PC-9 (cell line): Measurements from ENCODE around the gene NOTO.

Experiments used
- EZH2 ChIP-seq: fragments of 200-600 bp; sonication (generic); IDR thresholded peaks from 2 replicates; pipeline ENCODE4 v1.8.0; 2017; ENCODE audit warnings: antibody characterized with exemption, low read depth
- TF ChIP-seq, protein P1 (sequence below): fragments of 200-600 bp; sonication (generic); conservative IDR thresholded peaks from 2 replicates; pipeline ENCODE4 v1.6.1; 2017; ENCODE audit warnings: mixed run types, antibody characterized with exemption, mild to moderate bottlenecking, moderate library complexity

DNA sequence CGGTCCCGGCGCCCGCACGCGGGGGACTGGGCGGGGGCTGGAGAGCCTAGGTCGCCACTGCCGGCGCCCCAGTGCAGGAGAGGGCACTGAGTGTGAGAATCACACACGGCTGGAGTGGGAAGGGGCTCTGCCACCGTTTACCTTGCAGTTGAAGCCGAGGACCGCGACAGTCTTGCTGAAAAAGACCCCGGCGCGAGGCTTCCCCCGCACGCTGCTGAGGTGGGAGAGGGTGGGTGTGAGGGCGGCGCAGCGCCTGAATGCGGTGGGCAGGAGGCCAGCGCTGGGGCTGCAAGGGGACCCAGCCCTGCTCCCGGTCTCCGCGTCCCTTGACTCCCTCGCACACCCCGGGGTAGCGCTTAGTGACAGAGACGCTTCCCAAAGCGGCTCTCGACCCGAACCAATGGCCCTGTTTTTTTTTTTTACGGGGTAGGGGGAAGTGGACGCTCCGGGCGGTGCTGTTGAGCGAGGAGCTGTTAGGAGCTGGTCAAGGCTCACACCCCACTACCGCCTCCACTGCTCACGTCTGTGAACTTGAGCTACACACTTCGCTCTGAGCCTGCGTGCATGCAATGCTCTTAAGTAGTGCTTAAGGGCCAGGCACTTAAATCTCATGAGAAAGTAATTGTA, 794 bp downstream of the NOTO start:
- TF ChIP-seq, protein P1, sequence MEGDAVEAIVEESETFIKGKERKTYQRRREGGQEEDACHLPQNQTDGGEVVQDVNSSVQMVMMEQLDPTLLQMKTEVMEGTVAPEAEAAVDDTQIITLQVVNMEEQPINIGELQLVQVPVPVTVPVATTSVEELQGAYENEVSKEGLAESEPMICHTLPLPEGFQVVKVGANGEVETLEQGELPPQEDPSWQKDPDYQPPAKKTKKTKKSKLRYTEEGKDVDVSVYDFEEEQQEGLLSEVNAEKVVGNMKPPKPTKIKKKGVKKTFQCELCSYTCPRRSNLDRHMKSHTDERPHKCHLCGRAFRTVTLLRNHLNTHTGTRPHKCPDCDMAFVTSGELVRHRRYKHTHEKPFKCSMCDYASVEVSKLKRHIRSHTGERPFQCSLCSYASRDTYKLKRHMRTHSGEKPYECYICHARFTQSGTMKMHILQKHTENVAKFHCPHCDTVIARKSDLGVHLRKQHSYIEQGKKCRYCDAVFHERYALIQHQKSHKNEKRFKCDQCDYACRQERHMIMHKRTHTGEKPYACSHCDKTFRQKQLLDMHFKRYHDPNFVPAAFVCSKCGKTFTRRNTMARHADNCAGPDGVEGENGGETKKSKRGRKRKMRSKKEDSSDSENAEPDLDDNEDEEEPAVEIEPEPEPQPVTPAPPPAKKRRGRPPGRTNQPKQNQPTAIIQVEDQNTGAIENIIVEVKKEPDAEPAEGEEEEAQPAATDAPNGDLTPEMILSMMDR: no peak
- no peak for TF ChIP-seq EZH2
